Activated CD4-positive, alpha-beta T cell treated with anti-CD3 and anti-CD28 coated beads for 36 hours (primary cell): Measurements from ENCODE around the gene TRMT61A. TPM values are rescaled to one million over a fixed set of nuclear protein-coding genes. Genes with fewer than 3 reads are reported as not detected.
A peak's percentile ranks its signal among the peaks of the same experiment; 100 is the strongest.
"Not testable (repeated sequence)": the region's sequence is repeated elsewhere in the genome, so short reads cannot be mapped to it uniquely, and the experiment has no call there.

Experiments
- ATAC-seq: fragments of 200-7000 bp; cut with Tn5 transposase; one replicate; pipeline ENCODE4 v1.10.0; 2021; ENCODE audit warnings: mild to moderate bottlenecking, moderate library complexity
- CTCF ChIA-PET: fragments of 350-600 bp; sonication (Branson Sonifier 250); formaldehyde crosslinking; loops from one replicate; lab custom pipeline; 2021; ENCODE audit warnings: antibody characterized with exemption; lab: Charles Lee
- POLR2A ChIA-PET: fragments of 350-600 bp; sonication (Branson Sonifier 250); formaldehyde crosslinking; loops from one replicate; lab custom pipeline; 2021; ENCODE audit warnings: antibody characterized with exemption, inconsistent platforms; lab: Charles Lee
- DNase-seq: peaks from one replicate; pipeline ENCODE4 v3.0.0-alpha.2; 2020
- H3K27ac Mint-ChIP-seq: one replicate; pipeline ENCODE4 v1.8.0; 2021; ENCODE audit warnings: mixed read lengths
- H3K27me3 Mint-ChIP-seq: one replicate; pipeline ENCODE4 v1.8.0; 2021; ENCODE audit warnings: mixed read lengths
- H3K36me3 Mint-ChIP-seq: one replicate; pipeline ENCODE4 v1.8.0; 2021; ENCODE audit warnings: low read depth, mixed read lengths
- H3K4me1 Mint-ChIP-seq: one replicate; pipeline ENCODE4 v1.8.0; 2021; ENCODE audit warnings: mixed read lengths
- H3K4me3 Mint-ChIP-seq: one replicate; pipeline ENCODE4 v1.8.0; 2021; ENCODE audit warnings: mild to moderate bottlenecking, moderate library complexity, mixed read lengths
- H3K9me3 Mint-ChIP-seq: one replicate; pipeline ENCODE4 v1.8.0; 2021; ENCODE audit warnings: low read depth, mixed read lengths
- intact Hi-C, 2 experiments: fragments of 100-400 bp; cut with DNase I in 1 of 2; cut with micrococcal nuclease in 1 of 2; formaldehyde crosslinking; loops; one replicate each; pipeline versions ENCODE4 v1.14.2 to v1.15.1; 2022 to 2024; cut with DNase I, micrococcal nuclease
- total RNA-seq, 2 experiments: library from RNA; stranded (reverse); gene quantifications; one replicate each; pipeline ENCODE4 v1.2.3, GENCODE V29; 2021

Gene TRMT61A
- total RNA-seq, 2 experiments from 2014 or later, result 8.8 to 9.0 TPM

DNA sequence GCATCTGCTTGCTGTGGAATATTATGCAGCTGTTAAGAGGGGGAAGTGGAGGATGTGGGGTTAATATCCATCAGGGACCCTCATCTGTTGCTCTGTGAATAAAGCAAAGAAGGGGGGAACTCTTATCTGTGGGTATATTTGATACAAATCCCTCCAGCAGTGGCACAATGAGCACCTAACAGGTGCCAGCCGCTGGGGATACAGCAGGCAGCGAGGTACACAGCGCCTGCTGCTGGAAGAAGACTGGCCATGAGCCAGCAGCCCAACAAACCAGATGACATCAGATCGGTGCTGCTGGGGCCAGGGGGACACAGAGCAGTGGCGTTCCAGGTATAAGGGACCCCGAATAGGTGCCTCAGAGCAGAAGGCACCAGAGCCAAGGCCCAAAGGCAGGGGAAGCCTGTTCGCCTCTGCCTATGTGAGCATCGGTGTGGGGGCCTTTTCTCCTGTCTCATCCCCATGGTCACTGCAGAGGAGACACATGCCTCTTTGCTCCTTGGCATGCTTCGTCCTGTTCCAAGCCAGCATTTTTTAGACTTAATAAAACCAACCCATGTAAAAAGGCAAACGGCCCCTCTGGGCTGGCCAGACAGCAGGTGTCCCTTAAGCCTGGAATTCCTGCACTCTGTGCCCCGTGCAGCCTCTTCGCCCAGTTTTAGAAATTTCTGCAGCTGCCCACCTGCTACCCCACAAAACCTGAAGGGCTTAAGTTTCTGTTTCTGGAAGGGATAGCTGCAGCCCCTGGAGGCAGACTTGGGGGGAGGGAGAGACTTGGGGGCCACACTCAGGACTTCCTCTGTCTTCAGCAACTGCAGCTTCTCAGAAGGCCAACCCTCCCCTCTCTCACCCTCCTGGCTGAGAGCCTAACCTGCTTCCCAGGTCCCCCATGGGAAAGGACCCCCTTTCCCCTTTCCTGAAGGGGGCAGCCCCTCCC is 4.7 kb upstream of the TRMT61A start:
- POLR2A ChIA-PET, result interaction anchor here (1.0 kb wide), 2 partner anchors 9 to 10 kb away, joined by 3 read pairs; no protein-coding TSS in a partner anchor
- H3K27ac Mint-ChIP-seq, result no peak overlapping the region
- ATAC-seq (no peak), DNase-seq (no peak)
- peaks cover 18% of the 10 kb centered on the region for H3K4me1 Mint-ChIP-seq
- peaks cover 11% of the 10 kb centered on the region for H3K27me3 Mint-ChIP-seq
- no peaks in the 10 kb centered on the region for H3K9me3 Mint-ChIP-seq
- no peaks in the 10 kb centered on the region for H3K36me3 Mint-ChIP-seq
- peak overlapping the region; percentile 3 for H3K4me3 Mint-ChIP-seq
- CTCF ChIA-PET, result no interaction called here
- intact Hi-C loops, result loop anchor here in 1 of 2 experiments (10.0 kb wide), 1 partner anchor 449 kb away; no protein-coding TSS in a partner anchor

DNA sequence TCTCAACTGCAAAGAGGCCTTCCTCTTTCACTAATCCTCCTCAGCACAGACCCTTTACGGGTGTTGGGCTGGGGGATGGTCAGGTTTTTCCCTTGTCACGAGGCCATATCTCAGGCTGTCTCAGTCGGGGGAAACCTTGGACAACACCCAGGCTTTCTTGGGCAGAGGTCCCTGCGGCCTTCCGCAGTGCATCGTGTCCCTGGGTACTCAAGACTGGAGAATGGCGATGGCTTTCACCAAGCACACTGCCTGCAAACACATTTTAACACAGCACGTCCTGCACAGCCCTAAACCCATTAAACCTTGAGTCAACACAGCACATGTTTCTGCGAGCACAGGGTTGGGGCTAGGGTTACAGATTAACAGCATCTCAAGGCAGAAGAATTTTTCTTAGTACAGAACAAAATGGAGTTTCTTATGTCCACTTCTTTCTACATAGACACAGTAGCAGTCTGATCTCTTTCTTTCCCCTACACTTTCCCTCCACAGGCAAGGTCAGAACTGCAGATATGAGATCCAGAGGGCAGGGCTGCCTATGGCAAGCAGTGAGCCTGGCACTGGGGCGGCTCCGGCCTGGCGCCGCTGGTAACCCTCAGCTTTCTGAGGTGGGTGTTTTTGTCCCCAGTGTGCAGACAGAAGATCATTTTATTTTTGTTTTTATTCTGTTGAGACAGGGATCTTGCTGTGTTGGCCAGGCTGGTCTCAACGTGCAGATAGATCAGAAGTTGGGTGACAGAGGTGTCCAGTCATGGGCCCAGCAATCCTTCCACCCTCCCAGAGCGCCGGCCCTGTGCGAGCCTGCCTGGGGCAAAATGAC is 3.4 kb upstream of the TRMT61A start:
- CTCF ChIA-PET, H3K27me3 Mint-ChIP-seq, ATAC-seq, H3K36me3 Mint-ChIP-seq, H3K4me3 Mint-ChIP-seq, POLR2A ChIA-PET, H3K9me3 Mint-ChIP-seq, DNase-seq, H3K27ac Mint-ChIP-seq: not testable (repeated sequence)
- H3K4me1 Mint-ChIP-seq, result peaks cover 24% of the 10 kb centered on the region
- intact Hi-C loops, result loop anchor here in 1 of 2 experiments (10.0 kb wide), 1 partner anchor 451 kb away; no protein-coding TSS in a partner anchor

DNA sequence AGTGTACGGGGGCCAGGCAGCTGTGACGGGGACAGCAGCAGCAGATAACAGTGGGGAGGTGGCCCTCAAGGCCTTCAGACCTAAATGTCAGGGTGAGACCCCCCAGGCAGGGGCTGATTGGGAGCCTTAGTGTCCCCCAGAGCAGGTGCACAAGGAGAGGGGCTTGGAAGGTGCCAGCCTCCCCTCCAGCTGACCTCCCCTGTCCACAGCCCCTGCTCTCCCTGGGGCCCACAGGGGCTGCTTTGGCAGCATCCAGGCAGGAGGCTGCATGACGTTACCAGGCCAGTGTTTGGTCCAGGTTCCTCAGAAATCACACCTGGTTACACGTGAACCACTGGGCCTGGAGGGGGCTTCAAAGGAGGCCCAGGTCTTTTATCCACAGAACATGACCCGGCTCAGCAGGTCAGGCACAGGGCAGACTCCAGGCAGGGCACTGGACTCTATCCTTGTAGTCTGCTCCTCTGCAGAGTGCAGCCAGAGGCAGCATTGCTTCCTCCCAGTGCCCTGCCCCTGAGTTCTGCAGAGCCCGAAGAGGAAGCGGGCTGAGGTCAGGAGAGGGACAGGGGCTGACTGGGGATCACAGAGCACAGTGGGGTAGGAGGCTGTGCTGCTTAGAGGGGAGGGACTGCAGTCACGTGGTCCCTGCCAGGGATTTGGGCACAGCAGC is 2.6 kb upstream of the TRMT61A start:
- intact Hi-C loops, result loop anchor here in 1 of 2 experiments (10.0 kb wide), 1 partner anchor 452 kb away; no protein-coding TSS in a partner anchor
- ATAC-seq (no peak), DNase-seq (no peak)
- no peak overlapping the region for H3K4me3 Mint-ChIP-seq
- peaks cover 30% of the 10 kb centered on the region for H3K4me1 Mint-ChIP-seq
- no peak overlapping the region for H3K27ac Mint-ChIP-seq
- ChIA-PET POLR2A (no interaction called here), CTCF (interaction anchor here (0.6 to 2.6 kb wide), 2 partner anchors 8 to 1224 kb away, joined by 4 to 10 read pairs; no protein-coding TSS in a partner anchor)
- peaks cover 7% of the 10 kb centered on the region for H3K36me3 Mint-ChIP-seq
- H3K27me3 Mint-ChIP-seq, result peaks cover 8% of the 10 kb centered on the region
- no peaks in the 10 kb centered on the region for H3K9me3 Mint-ChIP-seq

DNA sequence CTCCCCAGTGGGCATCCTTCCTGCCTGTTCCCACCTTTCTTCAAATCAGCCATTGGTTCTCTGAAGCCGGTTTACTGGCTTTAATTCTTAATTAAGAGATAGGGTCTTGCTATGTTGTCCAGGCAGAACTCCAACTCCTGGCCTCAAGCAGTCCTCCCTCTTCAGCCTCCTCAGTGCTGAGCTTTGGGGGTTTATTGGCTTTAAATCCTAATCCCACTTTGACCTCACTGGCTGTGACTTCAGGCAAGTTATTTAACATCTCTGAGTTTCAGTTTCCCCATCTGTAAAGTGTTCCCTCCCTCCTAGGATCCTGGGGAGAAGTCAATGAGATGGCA is 2.1 kb upstream of the TRMT61A start:
- Mint-ChIP-seq H3K36me3 (peaks cover 11% of the 10 kb centered on the region), H3K4me3 (peak overlapping the region; percentile 96), H3K27me3 (peaks cover 8% of the 10 kb centered on the region), H3K27ac (peak overlapping the region; percentile 38), H3K9me3 (no peaks in the 10 kb centered on the region), H3K4me1 (peaks cover 33% of the 10 kb centered on the region)
- intact Hi-C loops, result loop anchor here in 1 of 2 experiments (10.0 kb wide), 1 partner anchor 452 kb away; no protein-coding TSS in a partner anchor
- ChIA-PET CTCF (interaction anchor here (0.6 to 2.6 kb wide), 2 partner anchors 8 to 1224 kb away, joined by 4 to 10 read pairs; no protein-coding TSS in a partner anchor), POLR2A (interaction anchor here (0.6 kb wide), 1 partner anchor 23 kb away, joined by 3 read pairs; no protein-coding TSS in a partner anchor)
- no peak for DNase-seq
- no peak for ATAC-seq

DNA sequence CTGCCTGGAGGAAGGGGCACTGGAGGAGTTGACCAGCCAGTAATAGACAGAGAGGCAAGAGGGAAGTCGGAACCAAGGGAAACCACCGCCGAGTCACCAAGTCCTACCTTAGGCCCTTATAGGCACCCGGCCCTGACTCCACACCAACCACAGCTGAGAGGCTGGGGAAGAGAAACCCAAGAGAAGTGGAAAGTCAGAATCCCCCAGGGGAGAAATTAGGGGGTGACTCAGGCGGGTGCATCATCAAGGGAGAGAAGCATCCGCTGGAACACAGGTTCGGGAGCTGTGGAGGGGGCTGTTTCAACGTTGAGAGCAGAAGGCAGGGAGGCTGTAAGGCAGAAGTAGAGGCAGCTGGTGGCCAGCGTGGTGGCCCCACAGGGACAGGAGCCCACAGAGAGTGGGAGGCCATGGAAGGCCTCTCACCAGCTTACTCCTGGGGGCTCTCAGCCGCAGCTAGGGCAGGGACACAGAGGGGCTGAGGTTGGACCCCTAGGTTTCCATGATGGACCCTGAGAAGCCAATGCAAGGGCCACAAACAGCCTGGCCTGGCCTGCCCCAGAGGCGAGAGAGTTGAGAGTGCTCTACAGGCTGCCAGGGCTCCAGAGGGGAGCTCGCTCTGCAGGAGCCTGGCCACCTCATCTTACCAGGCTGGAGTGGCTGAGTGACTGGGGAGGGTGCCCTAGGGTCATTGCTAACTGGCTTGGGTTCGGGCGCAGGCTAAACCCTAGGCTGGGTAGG is 1.4 kb upstream of the TRMT61A start:
- Mint-ChIP-seq H3K36me3 (peaks cover 11% of the 10 kb centered on the region), H3K9me3 (no peaks in the 10 kb centered on the region), H3K4me1 (peaks cover 33% of the 10 kb centered on the region), H3K27ac (peak overlapping the region; percentile 38), H3K27me3 (peaks cover 6% of the 10 kb centered on the region), H3K4me3 (peak overlapping the region; percentile 96)
- CTCF ChIA-PET, result interaction anchor here (0.6 to 2.6 kb wide), 2 partner anchors 9 to 1223 kb away, joined by 4 to 10 read pairs; no protein-coding TSS in a partner anchor
- POLR2A ChIA-PET, result interaction anchor here (0.6 to 1.4 kb wide), 2 partner anchors 24 to 34 kb away, joined by 3 read pairs; partner anchors contain the start of gene BAG5
- DNase-seq (peak; percentile 66), ATAC-seq (peak; percentile 57)
- intact Hi-C loops, result loop anchor here (2.0 to 10.0 kb wide), 2 partner anchors 35 to 453 kb away; partner anchors contain the start of genes BAG5 (in 1 of the 2) and COA8 (in 1 of the 2)

DNA sequence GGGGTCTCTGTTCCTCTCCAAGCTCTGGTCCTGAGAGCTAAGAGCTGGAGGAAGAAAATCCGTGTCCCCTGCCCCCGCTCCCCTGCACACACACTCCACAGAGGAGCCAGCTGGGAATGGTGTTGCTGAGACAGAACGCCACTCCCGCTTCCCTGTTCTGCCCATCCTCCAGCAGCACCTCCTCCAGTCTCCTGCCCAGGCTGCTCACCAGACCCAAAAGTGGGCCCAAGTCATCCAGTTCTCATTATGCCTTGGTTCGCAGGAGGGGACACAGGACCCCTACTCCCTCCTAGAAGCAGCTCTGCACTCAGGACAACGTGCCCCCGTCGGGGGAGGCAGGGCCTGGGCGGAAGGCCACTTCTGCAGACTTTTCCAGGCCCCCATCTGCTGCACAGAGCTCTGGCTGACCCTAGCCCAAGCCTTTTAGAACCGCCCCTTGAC is 830 bp upstream of the TRMT61A start:
- ChIA-PET POLR2A (interaction anchor here (1.4 kb wide), 2 partner anchors 7 to 34 kb away, joined by 3 read pairs; partner anchors contain the start of gene BAG5), CTCF (interaction anchor here (1.5 to 2.6 kb wide), 3 partner anchors 7 to 34 kb away, joined by 3 to 10 read pairs (median 9); partner anchors contain the start of gene BAG5)
- Mint-ChIP-seq H3K27ac (peak overlapping the region; percentile 89), H3K36me3 (peaks cover 11% of the 10 kb centered on the region), H3K4me1 (peaks cover 33% of the 10 kb centered on the region), H3K9me3 (no peaks in the 10 kb centered on the region), H3K4me3 (peak overlapping the region; percentile 96), H3K27me3 (peaks cover 6% of the 10 kb centered on the region)
- no peak for ATAC-seq
- DNase-seq, result no peak
- intact Hi-C loops, result loop anchor here (2.0 to 10.0 kb wide), 2 partner anchors 35 to 453 kb away; partner anchors contain the start of genes BAG5 (in 1 of the 2) and COA8 (in 1 of the 2)

DNA sequence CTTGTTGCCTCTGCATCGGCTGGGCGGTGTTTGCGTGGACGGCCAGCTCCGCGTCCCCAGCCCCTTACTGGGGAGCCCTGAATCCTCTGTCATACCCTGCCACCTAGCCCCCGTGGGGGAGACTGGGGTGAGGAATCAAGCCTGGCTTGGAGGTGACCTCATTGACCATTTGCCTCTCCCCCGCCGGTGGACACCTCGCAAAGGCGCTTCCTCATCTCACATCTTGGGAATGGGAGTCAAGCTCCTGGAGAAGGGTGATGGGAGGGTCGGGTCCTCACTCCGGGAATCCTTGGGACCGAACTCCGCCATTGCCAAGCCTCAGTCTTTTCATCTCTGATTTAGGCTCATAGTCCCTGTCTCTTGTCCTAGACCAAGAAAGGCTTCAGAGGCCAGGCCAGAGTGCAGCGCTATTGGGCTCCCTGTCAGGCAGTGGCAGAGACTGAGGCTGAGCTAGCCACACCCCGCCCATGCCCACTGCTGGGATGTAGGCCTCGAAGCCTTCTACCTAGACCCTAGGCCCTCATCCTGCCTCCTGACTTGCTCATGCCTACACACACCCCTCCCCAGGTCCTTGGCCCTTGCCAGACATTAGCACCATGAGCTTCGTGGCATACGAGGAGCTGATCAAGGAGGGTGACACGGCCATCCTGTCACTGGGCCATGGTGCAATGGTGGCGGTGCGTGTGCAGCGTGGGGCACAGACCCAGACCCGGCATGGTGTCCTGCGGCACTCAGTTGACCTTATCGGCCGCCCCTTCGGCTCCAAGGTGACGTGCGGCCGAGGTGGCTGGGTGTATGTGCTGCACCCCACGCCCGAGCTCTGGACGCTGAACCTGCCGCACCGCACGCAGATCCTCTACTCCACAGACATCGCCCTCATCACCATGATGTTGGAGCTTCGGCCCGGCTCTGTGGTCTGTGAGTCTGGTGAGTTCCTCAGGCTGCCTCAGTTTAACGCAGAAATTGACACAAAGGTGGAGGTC is 678 bp downstream of the TRMT61A start:
- CTCF ChIA-PET, result interaction anchor here (1.3 to 2.6 kb wide), 4 partner anchors 9 to 32 kb away, joined by 3 to 10 read pairs (median 6); partner anchors contain the start of gene BAG5
- no peak for ATAC-seq
- no peaks in the 10 kb centered on the region for H3K9me3 Mint-ChIP-seq
- peak overlapping the region; percentile 94 for H3K27ac Mint-ChIP-seq
- H3K36me3 Mint-ChIP-seq, result peaks cover 11% of the 10 kb centered on the region
- peak overlapping the region; percentile 96 for H3K4me3 Mint-ChIP-seq
- POLR2A ChIA-PET, result interaction anchor here (1.4 kb wide), 1 partner anchor 9 kb away, joined by 3 read pairs; no protein-coding TSS in a partner anchor
- DNase-seq, result no peak
- no peaks in the 10 kb centered on the region for H3K27me3 Mint-ChIP-seq
- peaks cover 33% of the 10 kb centered on the region for H3K4me1 Mint-ChIP-seq
- intact Hi-C loops, result loop anchor here (1.0 to 10.0 kb wide), 6 partner anchors 33 to 455 kb away; partner anchors contain the start of genes BAG5 (in 2 of the 2), COA8 (in 2 of the 2), EIF5 (in 1 of the 2) and KLC1 (in 1 of the 2)

DNA sequence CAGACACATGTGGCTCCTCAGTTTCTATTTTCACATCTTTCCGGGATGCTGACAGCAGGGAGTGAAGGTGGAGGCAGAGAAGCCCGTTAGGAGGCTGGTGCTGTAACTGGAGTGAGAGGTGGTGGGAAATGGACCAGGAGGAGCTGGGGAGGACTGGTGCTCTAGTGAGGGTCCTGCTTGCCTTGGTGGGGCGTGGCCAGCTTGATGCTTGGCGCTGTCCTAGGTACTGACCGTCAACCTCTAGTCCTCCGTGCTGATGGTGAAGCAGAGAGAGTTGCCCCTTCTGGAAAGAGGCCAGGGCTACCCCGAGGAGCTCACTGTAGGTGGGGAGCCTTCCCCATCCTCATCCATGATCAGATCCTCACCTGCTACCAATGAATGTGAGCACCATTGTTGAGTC is 1.4 kb downstream of the TRMT61A start:
- peak overlapping the region; percentile 47 for H3K27ac Mint-ChIP-seq
- DNase-seq (peak; percentile 60), ATAC-seq (no peak)
- intact Hi-C loops, result no loop called here
- peak overlapping the region; percentile 96 for H3K4me3 Mint-ChIP-seq
- ChIA-PET CTCF (interaction anchor here (1.2 to 1.3 kb wide), 2 partner anchors 12 to 17 kb away, joined by 3 to 5 read pairs; no protein-coding TSS in a partner anchor), POLR2A (no interaction called here)
- H3K4me1 Mint-ChIP-seq, result peaks cover 33% of the 10 kb centered on the region
- peaks cover 11% of the 10 kb centered on the region for H3K36me3 Mint-ChIP-seq
- H3K27me3 Mint-ChIP-seq, result no peaks in the 10 kb centered on the region
- no peaks in the 10 kb centered on the region for H3K9me3 Mint-ChIP-seq

DNA sequence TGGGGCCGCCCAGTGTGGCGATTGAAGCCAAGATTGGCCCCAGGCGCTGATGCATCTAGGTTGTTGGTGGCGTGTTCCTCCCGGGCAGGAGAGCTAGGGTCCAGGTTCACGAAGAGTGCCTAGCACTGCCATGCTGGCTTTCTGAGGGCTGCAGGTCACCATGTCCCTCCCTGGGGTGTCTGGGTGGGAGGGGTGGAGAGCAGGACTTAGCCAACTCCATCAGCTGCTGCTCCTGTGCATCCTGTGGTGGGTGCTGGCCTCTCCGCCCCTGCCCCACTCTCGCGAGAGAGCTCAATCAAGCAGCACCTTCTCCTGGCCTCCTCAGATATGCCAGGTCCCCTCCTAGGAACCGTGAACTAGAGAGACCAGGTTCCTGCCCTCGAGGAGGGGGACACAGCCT is 1.8 kb downstream of the TRMT61A start:
- Mint-ChIP-seq H3K27ac (no peak overlapping the region), H3K36me3 (peaks cover 11% of the 10 kb centered on the region), H3K27me3 (no peaks in the 10 kb centered on the region), H3K4me3 (peak overlapping the region; percentile 96), H3K4me1 (peaks cover 33% of the 10 kb centered on the region), H3K9me3 (no peaks in the 10 kb centered on the region)
- ATAC-seq (no peak), DNase-seq (no peak)
- intact Hi-C loops, result no loop called here
- POLR2A ChIA-PET, result no interaction called here
- CTCF ChIA-PET, result interaction anchor here (1.2 kb wide), 1 partner anchor 12 kb away, joined by 5 read pairs; no protein-coding TSS in a partner anchor
